Activated CD4-positive, alpha-beta T cell treated with anti-CD3 and anti-CD28 coated beads, Interleukin-2, amount 50 U/mL, for 1 hour (primary cell): ENCODE results near the gene TGFBI.

Source experiments
- DNase-seq: peaks from one replicate; pipeline ENCODE4 v3.0.0-alpha.2; 2020

TGFBI gene

GRCh38 chr5:136051486-136052220 is 22.9 kb downstream of the TGFBI start:
- no peak for DNase-seq

- DNase-seq: no peak
Measured at GRCh38 chr5:136052692-136053335, 24.0 kb downstream of the TGFBI start.

GRCh38 chr5:136053336-136054141 is 24.8 kb downstream of the TGFBI start:
- DNase-seq: no peak

GRCh38 chr5:136054142-136055019 is 25.6 kb downstream of the TGFBI start:
- DNase-seq: no peak

- DNase-seq: no peak
Measured at GRCh38 chr5:136055612-136056309, 27.0 kb downstream of the TGFBI start.

- no peak for DNase-seq
Measured at GRCh38 chr5:136056336-136056735, 27.5 kb downstream of the TGFBI start.

GRCh38 chr5:136056771-136057335 is 28.1 kb downstream of the TGFBI start:
- DNase-seq: no peak

GRCh38 chr5:136057401-136058038 is 28.7 kb downstream of the TGFBI start:
- no peak for DNase-seq

GRCh38 chr5:136058039-136058971 is 29.5 kb downstream of the TGFBI start:
- no peak for DNase-seq

- no peak for DNase-seq
Measured at GRCh38 chr5:136058972-136059354, 30.2 kb downstream of the TGFBI start.

GRCh38 chr5:136060963-136061362 is 32.2 kb downstream of the TGFBI start:
- no peak for DNase-seq

- DNase-seq: no peak
Measured at GRCh38 chr5:136061630-136062365, 33.0 kb downstream of the TGFBI start.

GRCh38 chr5:136062366-136063274 is 33.8 kb downstream of the TGFBI start:
- no peak for DNase-seq

GRCh38 chr5:136063778-136064465 is 35.1 kb downstream of the TGFBI start:
- DNase-seq: no peak

- DNase-seq: no peak
Measured at GRCh38 chr5:136064510-136064909, 35.7 kb downstream of the TGFBI start.

GRCh38 chr5:136065588-136065987 is 36.8 kb downstream of the TGFBI start:
- DNase-seq: no peak

- no peak for DNase-seq
Measured at GRCh38 chr5:136066661-136067271, 38.0 kb downstream of the TGFBI start.
